Right atrium auricular region (tissue), 2 donors: ENCODE results near the gene NPFFR1. TPM values are rescaled to one million over a fixed set of nuclear protein-coding genes. Genes with fewer than 3 reads are reported as not detected.

ENCODE experiments used
- DNase-seq: peaks from one replicate; pipeline ENCODE4 v3.0.0-alpha.2; 2019; ENCODE audit warnings: low spot score
- H3K27ac ChIP-seq, 2 donors: fragments of 200-600 bp; sonication (generic); 1 replicate in 1 of 2; 2 replicates in 1 of 2; pipeline ENCODE4 v1.5.1; 2016 to 2019
- H3K27me3 ChIP-seq, 2 donors: fragments of 200-600 bp; sonication (generic); one replicate each; pipeline versions ENCODE4 v1.5.1 to v1.6.0; 2017 to 2019
- H3K36me3 ChIP-seq: fragments of 200-600 bp; sonication (generic); one replicate; pipeline ENCODE4 v1.5.1; 2016
- H3K4me1 ChIP-seq, 2 donors: fragments of 200-600 bp; sonication (generic); one replicate each; pipeline versions ENCODE4 v1.5.1 to v1.6.0; 2017 to 2019
- H3K4me3 ChIP-seq, 2 donors: fragments of 200-600 bp; sonication (generic); 1 replicate in 1 of 2; 2 replicates in 1 of 2; pipeline ENCODE4 v1.5.1; 2017 to 2019; ENCODE audit warnings: mild to moderate bottlenecking in 1 of 2, moderate library complexity in 1 of 2
- H3K9me3 ChIP-seq, 2 donors: fragments of 200-600 bp; sonication (generic); one replicate each; pipeline ENCODE4 v1.5.1; 2019
- CTCF ChIP-seq, 2 donors: fragments of 200-600 bp; sonication (generic); IDR thresholded peaks; one replicate each; pipeline ENCODE4 v1.5.1; 2019; ENCODE audit warnings: antibody characterized with exemption in 2 of 2
- total RNA-seq, 2 donors: library from RNA; depleted of rRNA; stranded (reverse); fragments of >200 nt; gene quantifications; one replicate each; pipeline ENCODE4 v1.1.0, GENCODE V29; 2016

Gene NPFFR1
- total RNA-seq, 2 donors from 2014 or later: 0.47 TPM; not detected in 1

- no peak overlapping the region for H3K4me3 ChIP-seq
- H3K27me3 ChIP-seq: no peaks in the 10 kb centered on the region
- no peak for TF ChIP-seq CTCF (IDR thresholded peaks at IDR 0.05)
- H3K9me3 ChIP-seq: no peaks in the 10 kb centered on the region
- H3K4me1 ChIP-seq: peaks cover 0 to 23% of the 10 kb centered on the region in 2 donors
- peak overlapping the region; percentile 15 to 41 for H3K27ac ChIP-seq
- no peaks in the 10 kb centered on the region for H3K36me3 ChIP-seq
- DNase-seq: no peak
Observed at GRCh38 chr10:70234668-70235447, 48.9 kb downstream of the NPFFR1 start.

GRCh38 chr10:70233939-70234300 lies 49.9 kb downstream of the NPFFR1 start:
- no peak for TF ChIP-seq CTCF (IDR thresholded peaks at IDR 0.05)
- DNase-seq: no peak
- Histone ChIP-seq H3K27ac (peak overlapping the region; percentile 64 to 87), H3K4me1 (peaks cover 0 to 23% of the 10 kb centered on the region in 2 donors), H3K9me3 (no peaks in the 10 kb centered on the region), H3K36me3 (peaks cover 6% of the 10 kb centered on the region), H3K27me3 (no peaks in the 10 kb centered on the region), H3K4me3 (peak overlapping the region; percentile 8 to 94)

- peaks cover 0 to 26% of the 10 kb centered on the region in 2 donors for H3K4me1 ChIP-seq
- peak; percentile 97 for DNase-seq
- H3K27ac ChIP-seq: peak within 1 kb of the TSS; percentile 64 to 87
- no peaks in the 10 kb centered on the region for H3K27me3 ChIP-seq
- H3K9me3 ChIP-seq: no peaks in the 10 kb centered on the region
- H3K36me3 ChIP-seq: peaks cover 6% of the 10 kb centered on the region
- H3K4me3 ChIP-seq: peak within 1 kb of the TSS; percentile 73 to 94
- peak in 1 of 2 donors; percentile 25 for TF ChIP-seq CTCF (IDR thresholded peaks at IDR 0.05)
Observed at GRCh38 chr10:70233109-70233938, 50.5 kb downstream of the NPFFR1 start, which contains the start of gene PPA1. Gene PPA1, minus strand, starts transcription at chr10:70233429. Its CDS starts 102 bp downstream, at chr10:70233327.

- Histone ChIP-seq H3K27ac (peak overlapping the region; percentile 64 to 87), H3K9me3 (no peaks in the 10 kb centered on the region), H3K36me3 (peaks cover 6% of the 10 kb centered on the region), H3K4me1 (peaks cover 0 to 31% of the 10 kb centered on the region in 2 donors), H3K27me3 (no peaks in the 10 kb centered on the region), H3K4me3 (peak overlapping the region; percentile 73 to 94)
- TF ChIP-seq CTCF (IDR thresholded peaks at IDR 0.05): no peak
- no peak for DNase-seq
Observed at GRCh38 chr10:70232859-70233108, 51.0 kb downstream of the NPFFR1 start.

GRCh38 chr10:70232155-70232858 lies 51.5 kb downstream of the NPFFR1 start:
- H3K27me3 ChIP-seq: no peaks in the 10 kb centered on the region
- no peak for TF ChIP-seq CTCF (IDR thresholded peaks at IDR 0.05)
- peaks cover 6% of the 10 kb centered on the region for H3K36me3 ChIP-seq
- peak overlapping the region; percentile 73 to 94 for H3K4me3 ChIP-seq
- H3K4me1 ChIP-seq: peaks cover 0 to 32% of the 10 kb centered on the region in 2 donors
- no peak for DNase-seq
- no peaks in the 10 kb centered on the region for H3K9me3 ChIP-seq
- H3K27ac ChIP-seq: peak overlapping the region; percentile 64 to 87
